ENCODE data around the gene BDNF. TPM values are rescaled to one million over a fixed set of nuclear protein-coding genes. Genes with fewer than 3 reads are reported as not detected.

Gene BDNF
- total and polyA plus RNA-seq, 2 experiments from 2014 or later: 5.1 to 5.2 TPM

DNA sequence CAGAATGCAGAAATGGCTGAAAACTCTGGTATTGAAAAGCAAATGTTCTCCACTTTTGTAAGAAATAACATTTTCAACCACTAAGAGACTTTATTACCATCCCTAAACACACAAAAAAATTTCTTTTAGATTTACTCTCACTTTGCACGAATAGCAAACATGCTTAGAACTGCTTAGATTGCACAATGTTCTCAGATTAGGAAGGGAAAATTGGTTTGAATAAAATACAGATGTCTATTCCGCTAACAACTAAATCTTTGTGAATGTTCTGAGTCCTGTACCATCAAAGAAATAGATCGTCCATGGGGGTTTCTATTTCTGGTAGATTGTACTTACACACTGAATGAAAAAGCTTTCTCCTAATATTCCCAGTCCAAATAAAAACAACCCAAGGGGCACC, 40.1 kb downstream of the BDNF start:
- Histone ChIP-seq H3K4me3 (no peak overlapping the region), H3K9me2 (ENCODE audit: insufficient read depth) (peaks cover 9% of the 10 kb centered on the region), H3K4me2 (no peak overlapping the region), H3K27me3 (ENCODE audit: insufficient read depth) (no peaks in the 10 kb centered on the region), H2AFZ (no peak overlapping the region), H4K20me1 (replicated peaks; ENCODE audit: insufficient read depth) (no peaks in the 10 kb centered on the region), H3K36me3 (ENCODE audit: insufficient read depth) (no peaks in the 10 kb centered on the region), H3K27ac (ENCODE audit: low read depth) (no peak overlapping the region), H3F3A (replicated peaks; ENCODE audit: low read depth) (no peaks in the 10 kb centered on the region), H3K79me2 (replicated peaks; ENCODE audit: insufficient read depth) (peaks cover 10% of the 10 kb centered on the region; the same call in 1 of the 2 replicates), H3K4me1 (ENCODE audit: insufficient read depth) (peaks cover 25% of the 10 kb centered on the region; the same call in 1 of the 2 replicates)
- TF ChIP-seq JUNB (IDR thresholded peaks at IDR 0.05; ENCODE audit: unreplicated experiment) (no peak), NANOG (IDR thresholded peaks at IDR 0.05; ENCODE audit: borderline replicate concordance) (no peak), ZNF331 (CRISPR knock-in tag; IDR thresholded peaks at IDR 0.05; ENCODE audit: low read depth) (no peak), EZH2phosphoT487 (IDR thresholded peaks at IDR 0.05; ENCODE audit: unreplicated experiment) (no peak), STAT1 (IDR thresholded peaks at IDR 0.05; ENCODE audit: unreplicated experiment) (no peak), CREB1 (CRISPR knock-in tag; IDR thresholded peaks at IDR 0.05; ENCODE audit: low read depth) (no peak), EZH2 (IDR thresholded peaks at IDR 0.05; ENCODE audit: low read depth, unreplicated experiment) (no peak)
- TF ChIP-seq, protein P1, sequence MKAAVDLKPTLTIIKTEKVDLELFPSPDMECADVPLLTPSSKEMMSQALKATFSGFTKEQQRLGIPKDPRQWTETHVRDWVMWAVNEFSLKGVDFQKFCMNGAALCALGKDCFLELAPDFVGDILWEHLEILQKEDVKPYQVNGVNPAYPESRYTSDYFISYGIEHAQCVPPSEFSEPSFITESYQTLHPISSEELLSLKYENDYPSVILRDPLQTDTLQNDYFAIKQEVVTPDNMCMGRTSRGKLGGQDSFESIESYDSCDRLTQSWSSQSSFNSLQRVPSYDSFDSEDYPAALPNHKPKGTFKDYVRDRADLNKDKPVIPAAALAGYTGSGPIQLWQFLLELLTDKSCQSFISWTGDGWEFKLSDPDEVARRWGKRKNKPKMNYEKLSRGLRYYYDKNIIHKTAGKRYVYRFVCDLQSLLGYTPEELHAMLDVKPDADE (IDR thresholded peaks at IDR 0.05): no peak
- TF ChIP-seq, protein P2, sequence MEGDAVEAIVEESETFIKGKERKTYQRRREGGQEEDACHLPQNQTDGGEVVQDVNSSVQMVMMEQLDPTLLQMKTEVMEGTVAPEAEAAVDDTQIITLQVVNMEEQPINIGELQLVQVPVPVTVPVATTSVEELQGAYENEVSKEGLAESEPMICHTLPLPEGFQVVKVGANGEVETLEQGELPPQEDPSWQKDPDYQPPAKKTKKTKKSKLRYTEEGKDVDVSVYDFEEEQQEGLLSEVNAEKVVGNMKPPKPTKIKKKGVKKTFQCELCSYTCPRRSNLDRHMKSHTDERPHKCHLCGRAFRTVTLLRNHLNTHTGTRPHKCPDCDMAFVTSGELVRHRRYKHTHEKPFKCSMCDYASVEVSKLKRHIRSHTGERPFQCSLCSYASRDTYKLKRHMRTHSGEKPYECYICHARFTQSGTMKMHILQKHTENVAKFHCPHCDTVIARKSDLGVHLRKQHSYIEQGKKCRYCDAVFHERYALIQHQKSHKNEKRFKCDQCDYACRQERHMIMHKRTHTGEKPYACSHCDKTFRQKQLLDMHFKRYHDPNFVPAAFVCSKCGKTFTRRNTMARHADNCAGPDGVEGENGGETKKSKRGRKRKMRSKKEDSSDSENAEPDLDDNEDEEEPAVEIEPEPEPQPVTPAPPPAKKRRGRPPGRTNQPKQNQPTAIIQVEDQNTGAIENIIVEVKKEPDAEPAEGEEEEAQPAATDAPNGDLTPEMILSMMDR (conservative IDR thresholded peaks at IDR 0.05; ENCODE audit: low read depth in 2 of 2): no peak
- TF ChIP-seq, protein P3, sequence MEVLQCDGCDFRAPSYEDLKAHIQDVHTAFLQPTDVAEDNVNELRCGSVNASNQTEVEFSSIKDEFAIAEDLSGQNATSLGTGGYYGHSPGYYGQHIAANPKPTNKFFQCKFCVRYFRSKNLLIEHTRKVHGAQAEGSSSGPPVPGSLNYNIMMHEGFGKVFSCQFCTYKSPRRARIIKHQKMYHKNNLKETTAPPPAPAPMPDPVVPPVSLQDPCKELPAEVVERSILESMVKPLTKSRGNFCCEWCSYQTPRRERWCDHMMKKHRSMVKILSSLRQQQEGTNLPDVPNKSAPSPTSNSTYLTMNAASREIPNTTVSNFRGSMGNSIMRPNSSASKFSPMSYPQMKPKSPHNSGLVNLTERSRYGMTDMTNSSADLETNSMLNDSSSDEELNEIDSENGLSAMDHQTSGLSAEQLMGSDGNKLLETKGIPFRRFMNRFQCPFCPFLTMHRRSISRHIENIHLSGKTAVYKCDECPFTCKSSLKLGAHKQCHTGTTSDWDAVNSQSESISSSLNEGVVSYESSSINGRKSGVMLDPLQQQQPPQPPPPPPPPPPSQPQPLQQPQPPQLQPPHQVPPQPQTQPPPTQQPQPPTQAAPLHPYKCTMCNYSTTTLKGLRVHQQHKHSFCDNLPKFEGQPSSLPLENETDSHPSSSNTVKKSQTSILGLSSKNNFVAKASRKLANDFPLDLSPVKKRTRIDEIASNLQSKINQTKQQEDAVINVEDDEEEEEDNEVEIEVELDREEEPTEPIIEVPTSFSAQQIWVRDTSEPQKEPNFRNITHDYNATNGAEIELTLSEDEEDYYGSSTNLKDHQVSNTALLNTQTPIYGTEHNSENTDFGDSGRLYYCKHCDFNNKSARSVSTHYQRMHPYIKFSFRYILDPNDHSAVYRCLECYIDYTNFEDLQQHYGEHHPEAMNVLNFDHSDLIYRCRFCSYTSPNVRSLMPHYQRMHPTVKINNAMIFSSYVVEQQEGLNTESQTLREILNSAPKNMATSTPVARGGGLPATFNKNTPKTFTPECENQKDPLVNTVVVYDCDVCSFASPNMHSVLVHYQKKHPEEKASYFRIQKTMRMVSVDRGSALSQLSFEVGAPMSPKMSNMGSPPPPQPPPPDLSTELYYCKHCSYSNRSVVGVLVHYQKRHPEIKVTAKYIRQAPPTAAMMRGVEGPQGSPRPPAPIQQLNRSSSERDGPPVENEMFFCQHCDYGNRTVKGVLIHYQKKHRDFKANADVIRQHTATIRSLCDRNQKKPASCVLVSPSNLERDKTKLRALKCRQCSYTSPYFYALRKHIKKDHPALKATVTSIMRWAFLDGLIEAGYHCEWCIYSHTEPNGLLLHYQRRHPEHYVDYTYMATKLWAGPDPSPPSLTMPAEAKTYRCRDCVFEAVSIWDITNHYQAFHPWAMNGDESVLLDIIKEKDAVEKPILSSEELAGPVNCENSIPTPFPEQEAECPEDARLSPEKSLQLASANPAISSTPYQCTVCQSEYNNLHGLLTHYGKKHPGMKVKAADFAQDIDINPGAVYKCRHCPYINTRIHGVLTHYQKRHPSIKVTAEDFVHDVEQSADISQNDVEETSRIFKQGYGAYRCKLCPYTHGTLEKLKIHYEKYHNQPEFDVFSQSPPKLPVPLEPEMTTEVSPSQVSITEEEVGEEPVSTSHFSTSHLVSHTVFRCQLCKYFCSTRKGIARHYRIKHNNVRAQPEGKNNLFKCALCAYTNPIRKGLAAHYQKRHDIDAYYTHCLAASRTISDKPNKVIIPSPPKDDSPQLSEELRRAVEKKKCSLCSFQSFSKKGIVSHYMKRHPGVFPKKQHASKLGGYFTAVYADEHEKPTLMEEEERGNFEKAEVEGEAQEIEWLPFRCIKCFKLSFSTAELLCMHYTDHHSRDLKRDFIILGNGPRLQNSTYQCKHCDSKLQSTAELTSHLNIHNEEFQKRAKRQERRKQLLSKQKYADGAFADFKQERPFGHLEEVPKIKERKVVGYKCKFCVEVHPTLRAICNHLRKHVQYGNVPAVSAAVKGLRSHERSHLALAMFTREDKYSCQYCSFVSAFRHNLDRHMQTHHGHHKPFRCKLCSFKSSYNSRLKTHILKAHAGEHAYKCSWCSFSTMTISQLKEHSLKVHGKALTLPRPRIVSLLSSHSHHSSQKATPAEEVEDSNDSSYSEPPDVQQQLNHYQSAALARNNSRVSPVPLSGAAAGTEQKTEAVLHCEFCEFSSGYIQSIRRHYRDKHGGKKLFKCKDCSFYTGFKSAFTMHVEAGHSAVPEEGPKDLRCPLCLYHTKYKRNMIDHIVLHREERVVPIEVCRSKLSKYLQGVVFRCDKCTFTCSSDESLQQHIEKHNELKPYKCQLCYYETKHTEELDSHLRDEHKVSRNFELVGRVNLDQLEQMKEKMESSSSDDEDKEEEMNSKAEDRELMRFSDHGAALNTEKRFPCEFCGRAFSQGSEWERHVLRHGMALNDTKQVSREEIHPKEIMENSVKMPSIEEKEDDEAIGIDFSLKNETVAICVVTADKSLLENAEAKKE (CRISPR knock-in tag; IDR thresholded peaks at IDR 0.05): no peak
- TF ChIP-seq, protein P4, sequence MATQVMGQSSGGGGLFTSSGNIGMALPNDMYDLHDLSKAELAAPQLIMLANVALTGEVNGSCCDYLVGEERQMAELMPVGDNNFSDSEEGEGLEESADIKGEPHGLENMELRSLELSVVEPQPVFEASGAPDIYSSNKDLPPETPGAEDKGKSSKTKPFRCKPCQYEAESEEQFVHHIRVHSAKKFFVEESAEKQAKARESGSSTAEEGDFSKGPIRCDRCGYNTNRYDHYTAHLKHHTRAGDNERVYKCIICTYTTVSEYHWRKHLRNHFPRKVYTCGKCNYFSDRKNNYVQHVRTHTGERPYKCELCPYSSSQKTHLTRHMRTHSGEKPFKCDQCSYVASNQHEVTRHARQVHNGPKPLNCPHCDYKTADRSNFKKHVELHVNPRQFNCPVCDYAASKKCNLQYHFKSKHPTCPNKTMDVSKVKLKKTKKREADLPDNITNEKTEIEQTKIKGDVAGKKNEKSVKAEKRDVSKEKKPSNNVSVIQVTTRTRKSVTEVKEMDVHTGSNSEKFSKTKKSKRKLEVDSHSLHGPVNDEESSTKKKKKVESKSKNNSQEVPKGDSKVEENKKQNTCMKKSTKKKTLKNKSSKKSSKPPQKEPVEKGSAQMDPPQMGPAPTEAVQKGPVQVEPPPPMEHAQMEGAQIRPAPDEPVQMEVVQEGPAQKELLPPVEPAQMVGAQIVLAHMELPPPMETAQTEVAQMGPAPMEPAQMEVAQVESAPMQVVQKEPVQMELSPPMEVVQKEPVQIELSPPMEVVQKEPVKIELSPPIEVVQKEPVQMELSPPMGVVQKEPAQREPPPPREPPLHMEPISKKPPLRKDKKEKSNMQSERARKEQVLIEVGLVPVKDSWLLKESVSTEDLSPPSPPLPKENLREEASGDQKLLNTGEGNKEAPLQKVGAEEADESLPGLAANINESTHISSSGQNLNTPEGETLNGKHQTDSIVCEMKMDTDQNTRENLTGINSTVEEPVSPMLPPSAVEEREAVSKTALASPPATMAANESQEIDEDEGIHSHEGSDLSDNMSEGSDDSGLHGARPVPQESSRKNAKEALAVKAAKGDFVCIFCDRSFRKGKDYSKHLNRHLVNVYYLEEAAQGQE (IDR thresholded peaks at IDR 0.05; ENCODE audit: unreplicated experiment): no peak
- no peak overlapping the region for H3K4me3 Mint-ChIP-seq
- no peak overlapping the region for H3K27ac Mint-ChIP-seq
- no peak for ATAC-seq
- H3K36me3 Mint-ChIP-seq (ENCODE audit: low read depth): peaks cover 36% of the 10 kb centered on the region
- H3K4me1 Mint-ChIP-seq: peaks cover 16% of the 10 kb centered on the region; the same call in 2 of the 3 replicates
- no peak for DNase-seq (ENCODE audit: low spot score)
- H3K9me3 Mint-ChIP-seq: peaks cover 4% of the 10 kb centered on the region; the same call in 2 of the 3 replicates
- peaks cover 1% of the 10 kb centered on the region for H3K27me3 Mint-ChIP-seq (ENCODE audit: insufficient read depth, low read depth, poor library complexity)

All from GM23338 (cell line).